ENCODE measurements around the gene INVS. TPM values are rescaled to one million over a fixed set of nuclear protein-coding genes. Genes with fewer than 3 reads are reported as not detected.

Gene INVS
- total and polyA plus RNA-seq, 2 donors (not counting 3 experiments of a cell fraction or from before 2014, with no cell fraction given): 8.5 to 17.9 TPM

- Histone ChIP-seq H3K4me3 (replicated peaks in 1 of 3; ENCODE audit: insufficient read depth in 1 of 3, low read depth in 1 of 3, low read length in 3 of 3) (no peak overlapping the region), H3K9ac (replicated peaks; ENCODE audit: extremely low read depth, insufficient read depth, low read length) (no peak overlapping the region), H3K27me3 (ENCODE audit: control insufficient read depth in 2 of 2, insufficient read depth in 2 of 2, low read length in 2 of 2) (no peaks in the 10 kb centered on the region), H3K9me3 (replicated peaks; ENCODE audit: control insufficient read depth, insufficient read depth, low read length) (no peaks in the 10 kb centered on the region), H3K79me2 (ENCODE audit: control insufficient read depth, insufficient read depth, low read length) (no peaks in the 10 kb centered on the region), H3K36me3 (ENCODE audit: control insufficient read depth in 2 of 2, extremely low read depth in 1 of 2, insufficient read depth in 2 of 2, low read length in 2 of 2) (peaks cover 2 to 3% of the 10 kb centered on the region in 2 experiments), H3K27ac (ENCODE audit: insufficient read depth, low read depth, low read length) (no peak overlapping the region), H4K20me1 (replicated peaks; ENCODE audit: control insufficient read depth, extremely low read depth, insufficient read depth, low read length) (no peaks in the 10 kb centered on the region), H2AFZ (ENCODE audit: low read depth, low read length) (no peak overlapping the region), H3K4me2 (ENCODE audit: insufficient read depth, low read length) (no peak overlapping the region), H3K9me1 (replicated peaks; ENCODE audit: control insufficient read depth, extremely low read depth, insufficient read depth, low read length) (no peaks in the 10 kb centered on the region), H3K4me1 (ENCODE audit: control insufficient read depth, extremely low read depth, insufficient read depth, low read length) (no peaks in the 10 kb centered on the region)
- TF ChIP-seq POLR2A (IDR thresholded peaks at IDR 0.05; ENCODE audit: low read depth, low read length) (no peak), FOS (IDR thresholded peaks at IDR 0.05; ENCODE audit: borderline replicate concordance, insufficient read depth, low read length) (no peak), POLR2AphosphoS5 (IDR thresholded peaks at IDR 0.05; ENCODE audit: insufficient read depth, low read depth, low read length) (no peak), EZH2 (IDR thresholded peaks at IDR 0.05; ENCODE audit: borderline replicate concordance, low read depth, low read length, severe bottlenecking) (no peak), JUN (IDR thresholded peaks at IDR 0.05; ENCODE audit: borderline replicate concordance, insufficient read depth, insufficient read length, low read depth) (no peak)
- TF ChIP-seq, protein P1, sequence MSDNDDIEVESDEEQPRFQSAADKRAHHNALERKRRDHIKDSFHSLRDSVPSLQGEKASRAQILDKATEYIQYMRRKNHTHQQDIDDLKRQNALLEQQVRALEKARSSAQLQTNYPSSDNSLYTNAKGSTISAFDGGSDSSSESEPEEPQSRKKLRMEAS (IDR thresholded peaks at IDR 0.05; ENCODE audit: insufficient read depth, insufficient read length): no peak
- TF ChIP-seq, protein P2, sequence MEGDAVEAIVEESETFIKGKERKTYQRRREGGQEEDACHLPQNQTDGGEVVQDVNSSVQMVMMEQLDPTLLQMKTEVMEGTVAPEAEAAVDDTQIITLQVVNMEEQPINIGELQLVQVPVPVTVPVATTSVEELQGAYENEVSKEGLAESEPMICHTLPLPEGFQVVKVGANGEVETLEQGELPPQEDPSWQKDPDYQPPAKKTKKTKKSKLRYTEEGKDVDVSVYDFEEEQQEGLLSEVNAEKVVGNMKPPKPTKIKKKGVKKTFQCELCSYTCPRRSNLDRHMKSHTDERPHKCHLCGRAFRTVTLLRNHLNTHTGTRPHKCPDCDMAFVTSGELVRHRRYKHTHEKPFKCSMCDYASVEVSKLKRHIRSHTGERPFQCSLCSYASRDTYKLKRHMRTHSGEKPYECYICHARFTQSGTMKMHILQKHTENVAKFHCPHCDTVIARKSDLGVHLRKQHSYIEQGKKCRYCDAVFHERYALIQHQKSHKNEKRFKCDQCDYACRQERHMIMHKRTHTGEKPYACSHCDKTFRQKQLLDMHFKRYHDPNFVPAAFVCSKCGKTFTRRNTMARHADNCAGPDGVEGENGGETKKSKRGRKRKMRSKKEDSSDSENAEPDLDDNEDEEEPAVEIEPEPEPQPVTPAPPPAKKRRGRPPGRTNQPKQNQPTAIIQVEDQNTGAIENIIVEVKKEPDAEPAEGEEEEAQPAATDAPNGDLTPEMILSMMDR (IDR thresholded peaks at IDR 0.05; ENCODE audit: extremely low read depth in 1 of 2, insufficient read depth in 1 of 2, low read depth in 1 of 2, low read length in 2 of 2): no peak
- BruUV-seq (replicated peaks): no TSS peak
- POLR2A ChIA-PET: no interaction called here
- no peak for FAIRE-seq
- no peak for DNase-seq (ENCODE audit: low read depth, low spot score)
- CTCF ChIA-PET: interaction anchor here (1.0 kb wide), 1 partner anchor 56 kb away, joined by 6 read pairs; no protein-coding TSS in a partner anchor
- intact Hi-C loops (cut with micrococcal nuclease) (no loop called here), dilution Hi-C loops (cut with MboI; ENCODE audit: extremely low pct_ligation_motif_present, low sequenced_read_pairs) (no loop called here)
Measured at GRCh38 chr9:100268271-100268670, 169.2 kb downstream of the INVS start.
